ENCODE results near the gene EVC. TPM values are rescaled to one million over a fixed set of nuclear protein-coding genes. Genes with fewer than 3 reads are reported as not detected.

EVC gene
- total RNA-seq, 1 donor from 2014 or later = 41.4 TPM

DNA sequence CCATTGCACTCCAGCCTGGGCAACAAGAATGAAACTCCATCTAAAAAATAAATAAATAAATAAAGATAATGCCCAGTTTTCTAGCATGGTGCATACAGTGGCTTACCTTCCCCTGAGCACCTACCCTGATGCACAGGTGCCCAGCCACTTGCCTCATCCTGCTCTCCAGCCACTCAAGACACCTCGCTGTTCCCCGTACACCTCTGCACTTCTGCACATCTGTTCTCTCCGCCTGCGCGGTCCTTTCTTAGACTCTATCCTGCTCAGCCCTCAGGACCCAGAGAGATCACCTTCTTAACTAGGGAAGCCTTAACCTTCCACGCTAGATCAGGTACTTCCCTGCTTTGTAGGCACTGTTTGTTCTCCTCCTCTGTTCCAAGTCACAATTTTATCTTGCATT, 2.9 kb downstream of the EVC start:
- no peak for DNase-seq (ENCODE audit: low read depth)
- TF ChIP-seq, protein P1, sequence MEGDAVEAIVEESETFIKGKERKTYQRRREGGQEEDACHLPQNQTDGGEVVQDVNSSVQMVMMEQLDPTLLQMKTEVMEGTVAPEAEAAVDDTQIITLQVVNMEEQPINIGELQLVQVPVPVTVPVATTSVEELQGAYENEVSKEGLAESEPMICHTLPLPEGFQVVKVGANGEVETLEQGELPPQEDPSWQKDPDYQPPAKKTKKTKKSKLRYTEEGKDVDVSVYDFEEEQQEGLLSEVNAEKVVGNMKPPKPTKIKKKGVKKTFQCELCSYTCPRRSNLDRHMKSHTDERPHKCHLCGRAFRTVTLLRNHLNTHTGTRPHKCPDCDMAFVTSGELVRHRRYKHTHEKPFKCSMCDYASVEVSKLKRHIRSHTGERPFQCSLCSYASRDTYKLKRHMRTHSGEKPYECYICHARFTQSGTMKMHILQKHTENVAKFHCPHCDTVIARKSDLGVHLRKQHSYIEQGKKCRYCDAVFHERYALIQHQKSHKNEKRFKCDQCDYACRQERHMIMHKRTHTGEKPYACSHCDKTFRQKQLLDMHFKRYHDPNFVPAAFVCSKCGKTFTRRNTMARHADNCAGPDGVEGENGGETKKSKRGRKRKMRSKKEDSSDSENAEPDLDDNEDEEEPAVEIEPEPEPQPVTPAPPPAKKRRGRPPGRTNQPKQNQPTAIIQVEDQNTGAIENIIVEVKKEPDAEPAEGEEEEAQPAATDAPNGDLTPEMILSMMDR (IDR thresholded peaks at IDR 0.05; ENCODE audit: insufficient read depth, low read length, poor library complexity, severe bottlenecking) = no peak
- H3K4me3 ChIP-seq (ENCODE audit: low read depth, low read length) = no peak overlapping the region
- no peaks in the 10 kb centered on the region for H3K27me3 ChIP-seq (ENCODE audit: control insufficient read depth, insufficient read depth, low read length)
- no peaks in the 10 kb centered on the region for H3K36me3 ChIP-seq (ENCODE audit: control insufficient read depth, insufficient read depth, low read length)

DNA sequence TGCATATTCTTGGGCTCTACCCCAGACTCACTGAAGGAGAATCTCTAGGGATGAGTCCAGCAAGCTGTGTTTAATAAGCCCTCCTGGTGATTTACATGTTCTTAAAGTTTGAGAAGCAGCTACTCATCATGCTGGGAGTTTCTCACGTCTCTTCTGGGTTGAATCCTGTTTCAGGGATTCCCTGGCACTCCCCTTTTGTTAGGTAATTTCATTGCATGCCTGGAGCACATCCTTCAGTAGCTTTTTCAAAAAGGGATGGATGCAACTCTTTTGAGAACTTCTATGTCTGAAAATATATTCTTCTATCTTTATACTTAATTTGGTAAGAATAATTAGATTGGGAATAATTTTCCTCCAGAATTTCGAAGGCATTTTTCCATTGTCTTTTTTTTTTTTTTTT, 4.4 kb downstream of the EVC start:
- TF ChIP-seq, protein P1 (IDR thresholded peaks at IDR 0.05; ENCODE audit: insufficient read depth, low read length, poor library complexity, severe bottlenecking) = no peak
- Histone ChIP-seq H3K27me3 (ENCODE audit: control insufficient read depth, insufficient read depth, low read length) (no peaks in the 10 kb centered on the region), H3K36me3 (ENCODE audit: control insufficient read depth, insufficient read depth, low read length) (no peaks in the 10 kb centered on the region), H3K4me3 (ENCODE audit: low read depth, low read length) (no peak overlapping the region)
- DNase-seq (ENCODE audit: low read depth) = no peak

DNA sequence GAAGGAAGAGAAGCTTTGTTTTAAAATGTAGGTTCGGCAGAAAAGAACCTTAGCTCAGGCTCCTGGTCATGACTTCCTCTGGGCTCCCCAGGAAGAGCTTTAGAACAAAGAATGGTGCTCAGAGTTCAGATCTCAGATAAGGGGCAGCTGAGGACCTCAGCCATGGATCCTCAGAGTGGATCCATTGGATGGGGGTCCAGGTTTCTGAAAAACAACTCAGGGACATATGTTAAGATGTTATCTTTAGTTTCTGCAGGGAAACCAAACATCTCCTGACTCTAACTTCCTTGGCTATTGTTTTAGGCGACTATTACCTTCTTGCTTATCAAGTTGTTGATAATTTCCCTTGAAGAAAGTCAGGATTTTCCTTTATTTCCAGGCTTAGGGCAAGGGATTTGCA, 5.4 kb downstream of the EVC start:
- TF ChIP-seq, protein P1 (IDR thresholded peaks at IDR 0.05; ENCODE audit: insufficient read depth, low read length, poor library complexity, severe bottlenecking) = no peak
- Histone ChIP-seq H3K4me3 (ENCODE audit: low read depth, low read length) (no peak overlapping the region), H3K27me3 (ENCODE audit: control insufficient read depth, insufficient read depth, low read length) (no peaks in the 10 kb centered on the region), H3K36me3 (ENCODE audit: control insufficient read depth, insufficient read depth, low read length) (no peaks in the 10 kb centered on the region)
- no peak for DNase-seq (ENCODE audit: low read depth)

DNA sequence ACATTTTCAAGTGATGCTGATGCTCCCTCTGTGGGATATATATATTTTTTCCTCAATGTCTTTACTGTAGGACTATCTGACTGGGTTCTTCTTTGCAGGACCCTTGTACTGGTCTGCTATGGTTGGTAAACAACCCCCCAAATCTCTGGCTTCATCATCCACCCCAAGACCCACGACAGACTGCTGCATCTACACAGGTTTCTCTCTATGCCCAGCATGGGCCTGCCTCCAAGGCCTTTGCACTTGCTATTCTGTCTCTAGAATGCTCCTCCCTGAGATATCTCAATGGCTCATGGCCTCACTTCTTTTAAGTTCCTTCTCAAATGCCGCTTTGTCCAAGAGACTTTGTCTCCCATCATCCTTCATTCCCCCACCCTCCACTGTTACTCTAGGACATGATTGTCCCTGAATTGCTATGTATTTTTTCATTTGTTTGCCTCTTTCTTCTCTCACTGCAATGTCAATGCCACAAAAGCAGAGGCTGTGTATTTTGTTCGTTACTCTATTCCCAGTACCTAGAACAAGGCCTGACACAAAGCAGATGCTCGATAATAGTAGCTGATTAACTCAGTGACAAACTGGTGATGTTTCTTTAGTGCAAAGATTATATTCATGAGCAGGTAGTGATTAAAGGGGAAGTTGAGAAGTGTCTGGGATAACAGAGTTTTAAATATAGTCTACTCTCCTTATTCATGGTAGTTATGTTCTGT, 6.6 kb downstream of the EVC start:
- Histone ChIP-seq H3K4me3 (ENCODE audit: low read depth, low read length) (no peak overlapping the region), H3K27me3 (ENCODE audit: control insufficient read depth, insufficient read depth, low read length) (no peaks in the 10 kb centered on the region), H3K36me3 (ENCODE audit: control insufficient read depth, insufficient read depth, low read length) (no peaks in the 10 kb centered on the region)
- TF ChIP-seq, protein P1 (IDR thresholded peaks at IDR 0.05; ENCODE audit: insufficient read depth, low read length, poor library complexity, severe bottlenecking) = no peak
- no peak for DNase-seq (ENCODE audit: low read depth)

DNA sequence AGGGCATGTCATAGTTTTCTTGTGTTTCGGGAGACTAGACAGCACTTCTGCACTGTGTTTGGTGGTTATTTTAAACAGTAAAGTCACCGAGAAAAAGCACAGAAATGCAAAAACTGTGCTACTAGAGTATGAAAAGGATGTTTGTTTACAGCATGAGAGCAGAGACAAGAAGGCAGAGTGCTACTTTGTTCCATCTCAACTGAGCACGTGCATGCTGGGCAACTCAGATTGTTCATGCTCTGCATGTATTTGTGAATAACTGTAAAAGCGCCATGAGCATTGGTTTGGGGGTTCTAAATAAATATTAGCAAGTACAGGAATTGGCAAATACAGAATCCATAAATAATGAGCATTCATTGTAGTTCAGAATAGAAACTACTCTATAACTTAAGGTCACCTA, 7.4 kb downstream of the EVC start:
- H3K36me3 ChIP-seq (ENCODE audit: control insufficient read depth, insufficient read depth, low read length) = no peaks in the 10 kb centered on the region
- TF ChIP-seq, protein P1 (IDR thresholded peaks at IDR 0.05; ENCODE audit: insufficient read depth, low read length, poor library complexity, severe bottlenecking) = no peak
- no peak overlapping the region for H3K4me3 ChIP-seq (ENCODE audit: low read depth, low read length)
- no peak for DNase-seq (ENCODE audit: low read depth)
- no peaks in the 10 kb centered on the region for H3K27me3 ChIP-seq (ENCODE audit: control insufficient read depth, insufficient read depth, low read length)

Data from kidney epithelial cell (primary cell).